ENCODE results near the gene NR4A1.
"Not testable (repeated sequence)": the region's sequence is repeated elsewhere in the genome, so short reads cannot be mapped to it uniquely, and the experiment has no call there.

NR4A1 gene

GRCh38 chr12:52082026-52082668 lies 30.9 kb downstream of the NR4A1 start:
- DNase-seq, result no peak

GRCh38 chr12:52082669-52082987 lies 31.4 kb downstream of the NR4A1 start:
- DNase-seq, result no peak

GRCh38 chr12:52082988-52083637 lies 31.9 kb downstream of the NR4A1 start:
- DNase-seq, result no peak

- DNase-seq, result no peak
Observed at GRCh38 chr12:52083638-52083996, 32.4 kb downstream of the NR4A1 start.

GRCh38 chr12:52084491-52085231 lies 33.4 kb downstream of the NR4A1 start:
- no peak for DNase-seq

- DNase-seq, result no peak
Observed at GRCh38 chr12:52085682-52086180, 34.5 kb downstream of the NR4A1 start.

GRCh38 chr12:52086366-52086765 lies 35.1 kb downstream of the NR4A1 start:
- DNase-seq, result no peak

- no peak for DNase-seq
Observed at GRCh38 chr12:52086944-52087835, 35.9 kb downstream of the NR4A1 start.

- DNase-seq, result no peak
Observed at GRCh38 chr12:52087961-52088820, 36.9 kb downstream of the NR4A1 start.

- DNase-seq, result no peak
Observed at GRCh38 chr12:52089491-52089890, 38.2 kb downstream of the NR4A1 start.

GRCh38 chr12:52090291-52090690 lies 39.0 kb downstream of the NR4A1 start:
- DNase-seq, result no peak

GRCh38 chr12:52091061-52091460 lies 39.8 kb downstream of the NR4A1 start:
- no peak for DNase-seq

GRCh38 chr12:52091869-52092268 lies 40.6 kb downstream of the NR4A1 start:
- no peak for DNase-seq

GRCh38 chr12:52093346-52093745 lies 42.1 kb downstream of the NR4A1 start:
- no peak for DNase-seq

GRCh38 chr12:52096332-52097044 lies 45.2 kb downstream of the NR4A1 start:
- no peak for DNase-seq

GRCh38 chr12:52097045-52097666 lies 45.9 kb downstream of the NR4A1 start:
- no peak for DNase-seq

- DNase-seq, result not testable (repeated sequence)
Observed at GRCh38 chr12:52104431-52105089, 53.3 kb downstream of the NR4A1 start.
